Retinal pigment epithelial cell (primary cell): ENCODE measurements around the gene KRT14.

Experiments used
- DNase-seq: peaks from one replicate; pipeline ENCODE4 v3.0.0-alpha.2; 2010; ENCODE audit warnings: low read depth
- H3K4me3 ChIP-seq: 2 replicates; pipeline ENCODE4 v1.5.1; 2011; ENCODE audit warnings: mild to moderate bottlenecking, low read length, control low read depth, moderate library complexity
- TF ChIP-seq, protein P1 (sequence below): conservative IDR thresholded peaks from 2 replicates; pipeline ENCODE4 v1.5.1; 2011; ENCODE audit warnings: low read depth, low read length, control low read depth, inconsistent platforms

Gene KRT14

DNA sequence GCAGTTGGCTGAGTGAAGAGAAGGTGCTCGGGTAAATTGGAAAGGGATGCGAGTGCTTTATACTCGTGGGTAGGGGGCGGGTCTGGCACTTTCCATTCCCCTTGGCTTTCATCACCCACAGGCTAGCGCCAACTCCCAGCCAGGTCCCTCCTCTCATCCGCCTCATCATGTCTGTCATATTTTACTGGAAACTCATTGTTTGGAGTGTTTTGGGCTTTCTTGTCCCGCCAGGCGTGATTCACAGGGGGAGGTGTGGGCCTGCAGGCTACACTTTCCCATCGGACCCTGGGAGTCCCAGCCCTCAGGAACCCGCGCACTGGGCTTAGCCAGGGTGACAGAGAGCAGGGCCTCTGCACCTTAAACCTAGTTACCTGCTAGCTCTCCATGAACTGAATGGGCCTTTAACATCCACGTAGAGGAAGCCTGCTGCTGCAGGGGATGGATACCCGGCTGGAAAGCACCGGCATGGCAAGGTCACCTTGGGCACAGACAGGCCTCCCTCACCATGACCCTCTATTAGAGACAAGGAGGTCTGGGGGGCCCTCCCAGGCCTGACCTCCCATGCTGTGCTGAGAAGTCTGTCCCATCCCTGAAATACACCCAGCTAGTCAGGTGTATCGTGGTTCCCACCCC is at the start of gene KRT14:
Gene KRT14 (minus strand): TSS at position 33 of the 633 bp plus-strand sequence. CDS start 61 bp downstream, outside the sequence.
- H3K4me3 ChIP-seq: no peak within 1 kb of the TSS
- DNase-seq: no peak
- TF ChIP-seq, protein P1, sequence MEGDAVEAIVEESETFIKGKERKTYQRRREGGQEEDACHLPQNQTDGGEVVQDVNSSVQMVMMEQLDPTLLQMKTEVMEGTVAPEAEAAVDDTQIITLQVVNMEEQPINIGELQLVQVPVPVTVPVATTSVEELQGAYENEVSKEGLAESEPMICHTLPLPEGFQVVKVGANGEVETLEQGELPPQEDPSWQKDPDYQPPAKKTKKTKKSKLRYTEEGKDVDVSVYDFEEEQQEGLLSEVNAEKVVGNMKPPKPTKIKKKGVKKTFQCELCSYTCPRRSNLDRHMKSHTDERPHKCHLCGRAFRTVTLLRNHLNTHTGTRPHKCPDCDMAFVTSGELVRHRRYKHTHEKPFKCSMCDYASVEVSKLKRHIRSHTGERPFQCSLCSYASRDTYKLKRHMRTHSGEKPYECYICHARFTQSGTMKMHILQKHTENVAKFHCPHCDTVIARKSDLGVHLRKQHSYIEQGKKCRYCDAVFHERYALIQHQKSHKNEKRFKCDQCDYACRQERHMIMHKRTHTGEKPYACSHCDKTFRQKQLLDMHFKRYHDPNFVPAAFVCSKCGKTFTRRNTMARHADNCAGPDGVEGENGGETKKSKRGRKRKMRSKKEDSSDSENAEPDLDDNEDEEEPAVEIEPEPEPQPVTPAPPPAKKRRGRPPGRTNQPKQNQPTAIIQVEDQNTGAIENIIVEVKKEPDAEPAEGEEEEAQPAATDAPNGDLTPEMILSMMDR: no peak

DNA sequence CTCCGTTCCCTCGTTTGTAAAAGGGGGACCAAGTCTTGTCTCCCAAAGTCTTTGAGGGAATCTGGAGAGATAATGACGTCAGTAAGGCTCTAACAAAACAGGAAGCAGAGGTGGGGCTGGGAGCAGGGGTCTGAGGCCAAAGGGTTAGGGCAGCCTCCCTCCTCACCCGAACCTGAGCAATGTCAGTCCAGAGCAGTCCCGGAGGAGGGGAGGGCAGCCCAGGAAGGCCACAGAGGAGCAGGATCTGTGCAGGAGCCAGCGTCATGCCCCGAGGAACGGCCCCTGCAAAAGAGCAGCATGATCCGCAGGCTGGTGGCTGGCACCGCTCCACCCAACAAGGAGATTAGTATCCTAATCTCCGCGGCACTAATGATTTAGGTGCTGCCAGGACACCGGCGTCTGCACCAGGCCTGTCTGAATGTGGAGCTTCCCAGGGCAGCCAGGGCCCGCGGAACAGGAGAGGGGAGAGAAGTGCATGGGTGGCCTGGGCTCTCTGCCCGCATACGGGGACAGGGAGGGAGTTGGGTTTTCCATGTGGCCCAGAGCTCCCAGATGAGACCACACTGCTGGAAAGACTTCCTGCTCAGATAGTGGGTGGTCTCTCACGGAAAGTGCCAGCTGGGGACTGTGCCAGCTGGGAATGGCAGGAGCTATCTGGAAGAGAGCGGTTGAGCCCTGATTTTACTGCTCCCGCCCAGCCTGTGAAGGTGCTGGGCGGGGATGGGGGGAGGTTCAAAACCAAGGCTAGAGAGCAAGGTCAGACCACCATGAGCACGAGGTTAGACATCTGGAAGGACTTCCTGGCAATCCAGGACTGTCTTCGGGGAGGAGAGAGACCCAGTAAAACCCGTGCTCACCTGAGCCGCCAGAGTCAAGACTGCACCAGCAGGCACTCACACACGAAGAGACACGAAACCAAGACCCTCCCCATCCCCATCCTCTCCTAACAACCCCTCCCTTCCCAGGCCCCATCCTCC is 48.7 kb upstream of the KRT14 start:
- TF ChIP-seq, protein P1: no peak
- DNase-seq: peak; percentile 90
- H3K4me3 ChIP-seq: no peak overlapping the region

DNA sequence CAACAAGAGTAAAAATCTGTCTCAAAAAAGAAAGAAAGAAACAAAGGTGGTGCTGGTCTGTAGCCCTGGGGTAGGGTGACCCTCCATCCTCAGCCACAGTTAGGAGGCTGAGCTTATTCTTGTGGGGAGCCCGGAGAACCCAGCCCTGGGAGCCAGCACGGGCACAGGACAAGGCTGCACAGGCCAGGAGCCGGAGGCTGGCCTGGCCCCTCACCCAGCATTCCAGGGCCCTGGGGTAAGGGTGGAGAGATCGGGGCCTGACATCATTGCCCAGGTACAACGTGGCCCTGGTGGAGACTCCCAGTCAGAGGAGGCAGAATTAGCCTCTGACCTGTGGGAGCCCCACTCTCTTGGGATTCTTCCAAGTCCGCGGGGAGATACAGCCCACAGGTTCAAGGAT is 47.9 kb upstream of the KRT14 start:
- no peak for DNase-seq
- H3K4me3 ChIP-seq: no peak overlapping the region
- TF ChIP-seq, protein P1: no peak

DNA sequence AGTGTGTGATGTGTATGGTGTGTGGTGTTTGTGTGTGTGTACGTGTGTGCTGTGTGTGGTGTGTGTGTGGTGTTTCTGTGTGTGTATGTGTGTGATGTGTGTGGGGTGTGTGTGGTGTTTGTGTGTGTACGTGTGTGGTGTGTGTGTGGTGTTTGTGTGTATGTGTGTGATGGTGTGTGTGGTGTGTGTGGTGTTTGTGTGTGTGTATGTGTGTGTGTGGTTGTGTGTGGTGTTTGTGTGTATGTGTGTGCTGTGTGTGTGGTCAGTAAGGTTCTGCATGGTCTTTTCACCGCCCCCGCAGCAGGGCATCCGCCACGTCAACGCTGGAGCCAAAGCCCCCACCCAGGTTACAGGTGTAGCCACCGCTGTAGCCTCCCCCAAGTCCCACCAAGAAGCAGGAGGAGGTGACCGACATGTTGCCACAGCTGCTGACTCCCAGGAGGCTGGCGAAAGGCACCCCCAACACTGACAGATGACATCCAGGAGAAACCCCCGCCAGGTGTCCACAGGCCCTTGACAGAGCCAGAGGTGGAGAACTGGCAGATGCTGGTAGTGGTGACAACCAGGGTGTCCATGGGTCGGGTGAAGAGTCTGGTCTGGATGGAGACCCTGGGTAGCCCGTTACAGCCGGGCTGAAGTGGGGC is 47.0 kb upstream of the KRT14 start:
- DNase-seq: no peak
- TF ChIP-seq, protein P1: no peak
- H3K4me3 ChIP-seq: no peak overlapping the region

DNA sequence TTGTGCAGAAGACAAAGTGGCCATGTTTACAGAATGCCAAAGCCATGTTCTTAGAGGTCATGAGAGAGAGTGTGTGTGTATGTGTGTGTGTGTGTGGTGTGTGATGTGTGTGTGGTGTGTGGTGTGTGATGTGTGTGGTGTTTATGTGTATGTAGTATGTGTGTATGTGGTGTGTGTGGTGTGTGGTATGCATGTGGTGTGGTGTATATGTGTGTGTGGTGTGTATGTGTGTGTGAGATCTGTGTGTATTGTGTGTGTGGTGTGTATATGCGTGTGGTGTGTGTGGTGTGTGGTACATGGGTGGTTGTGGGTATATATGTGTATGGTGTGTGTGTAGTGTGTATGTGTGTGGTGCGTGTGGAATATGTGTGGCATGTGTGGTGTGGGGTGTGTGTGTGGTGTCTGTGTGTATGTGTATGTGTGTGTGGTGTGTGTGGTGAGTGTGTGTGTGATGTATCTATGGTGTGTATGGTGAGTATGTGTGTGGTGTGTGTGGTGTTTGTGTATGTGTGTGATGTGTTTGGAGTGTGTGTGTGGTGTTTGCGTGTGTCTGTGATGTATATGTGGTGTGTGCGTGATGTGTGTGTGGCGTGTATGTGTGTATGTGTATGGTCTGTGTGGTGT is 45.9 kb upstream of the KRT14 start:
- DNase-seq: no peak
- H3K4me3 ChIP-seq: no peak overlapping the region
- TF ChIP-seq, protein P1: no peak

DNA sequence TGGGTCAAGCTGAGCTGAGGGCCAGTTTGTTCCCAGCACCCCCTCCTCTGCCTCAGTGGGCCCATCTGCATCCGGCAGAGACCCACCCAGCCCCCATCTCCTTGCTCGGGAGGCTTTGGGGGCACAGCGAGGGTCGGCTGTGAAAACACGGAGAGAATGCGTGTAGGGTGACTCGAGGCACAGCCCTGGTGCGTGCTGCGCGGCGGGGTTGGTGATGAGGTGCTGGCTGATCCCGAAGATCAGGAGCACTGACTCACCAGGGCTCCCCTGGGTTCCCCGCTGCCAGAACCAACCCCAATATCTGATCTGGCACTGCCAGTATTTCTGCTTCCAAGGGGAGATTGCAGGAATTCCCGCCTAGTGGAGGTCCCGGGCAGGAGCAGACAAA is 45.2 kb upstream of the KRT14 start:
- no peak for DNase-seq
- H3K4me3 ChIP-seq: no peak overlapping the region
- TF ChIP-seq, protein P1: no peak
